ENCODE measurements around the gene FILIP1L.

DNA sequence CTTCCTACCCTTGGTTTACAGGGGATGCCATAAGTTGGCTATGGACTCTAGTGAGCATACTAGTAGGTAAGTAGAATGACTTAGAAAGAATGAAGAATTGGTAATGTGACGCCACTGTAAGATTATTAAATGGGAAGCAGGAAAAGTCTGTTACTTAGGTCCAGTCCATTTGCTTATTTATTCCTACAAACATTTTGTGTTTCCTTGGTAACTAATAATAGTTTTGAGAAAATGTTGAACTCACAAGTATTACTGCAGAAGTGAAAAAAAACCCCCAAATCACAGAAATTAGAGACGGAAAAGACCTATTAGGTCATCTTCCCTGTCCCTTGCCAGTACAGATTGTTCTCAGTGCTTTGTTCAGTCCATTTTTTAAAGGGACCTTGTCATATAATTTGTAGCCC is 233.2 kb downstream of the FILIP1L start:
- TF ChIP-seq, protein P1, sequence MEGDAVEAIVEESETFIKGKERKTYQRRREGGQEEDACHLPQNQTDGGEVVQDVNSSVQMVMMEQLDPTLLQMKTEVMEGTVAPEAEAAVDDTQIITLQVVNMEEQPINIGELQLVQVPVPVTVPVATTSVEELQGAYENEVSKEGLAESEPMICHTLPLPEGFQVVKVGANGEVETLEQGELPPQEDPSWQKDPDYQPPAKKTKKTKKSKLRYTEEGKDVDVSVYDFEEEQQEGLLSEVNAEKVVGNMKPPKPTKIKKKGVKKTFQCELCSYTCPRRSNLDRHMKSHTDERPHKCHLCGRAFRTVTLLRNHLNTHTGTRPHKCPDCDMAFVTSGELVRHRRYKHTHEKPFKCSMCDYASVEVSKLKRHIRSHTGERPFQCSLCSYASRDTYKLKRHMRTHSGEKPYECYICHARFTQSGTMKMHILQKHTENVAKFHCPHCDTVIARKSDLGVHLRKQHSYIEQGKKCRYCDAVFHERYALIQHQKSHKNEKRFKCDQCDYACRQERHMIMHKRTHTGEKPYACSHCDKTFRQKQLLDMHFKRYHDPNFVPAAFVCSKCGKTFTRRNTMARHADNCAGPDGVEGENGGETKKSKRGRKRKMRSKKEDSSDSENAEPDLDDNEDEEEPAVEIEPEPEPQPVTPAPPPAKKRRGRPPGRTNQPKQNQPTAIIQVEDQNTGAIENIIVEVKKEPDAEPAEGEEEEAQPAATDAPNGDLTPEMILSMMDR (optimal IDR thresholded peaks at IDR 0.05 in 1 of 3, IDR thresholded peaks at IDR 0.05 in 1 of 3, conservative IDR thresholded peaks at IDR 0.05 in 1 of 3; ENCODE audit: extremely low read depth in 1 of 3, insufficient read depth in 2 of 3, low read length in 3 of 3), result no peak
- no peak for TF ChIP-seq EZH2 (IDR thresholded peaks at IDR 0.05; ENCODE audit: low read length)

All from keratinocyte (primary cell).